Testis (tissue), 2 donors: ENCODE data around the gene INPP5F.

Source experiments
- CTCF ChIP-seq, 3 experiments: fragments of 450-650 bp in 2 of 3; fragments of 200-600 bp in 1 of 3; sonication (generic) in 1 of 3; IDR thresholded peaks; one replicate each; pipeline ENCODE4 v1.5.1; 2016 to 2019; ENCODE audit warnings: antibody characterized with exemption in 3 of 3, mild to moderate bottlenecking in 2 of 3, moderate library complexity in 1 of 3
- POLR2A ChIP-seq: fragments of 450-650 bp; IDR thresholded peaks from one replicate; pipeline ENCODE4 v1.6.1; 2017; ENCODE audit warnings: antibody characterized with exemption, mild to moderate bottlenecking, moderate library complexity

GRCh38 chr10:119863951-119864565, 138.2 kb downstream of the INPP5F start:
- no peak for TF ChIP-seq POLR2A
- TF ChIP-seq CTCF (IDR thresholded peaks at IDR 0.05), result no peak
